Vagina (tissue), 2 donors: ENCODE measurements around the gene SPATA6. TPM values are rescaled to one million over a fixed set of nuclear protein-coding genes. Genes with fewer than 3 reads are reported as not detected.
A peak's percentile ranks its signal among the peaks of the same experiment; 100 is the strongest.

Source experiments
- DNase-seq, 2 donors: peaks; one replicate each; pipeline ENCODE4 v3.0.0-alpha.2; 2017; ENCODE audit errors: extremely low spot score in 2 of 2
- H3K27ac ChIP-seq: fragments of 200-600 bp; sonication (generic); one replicate; pipeline ENCODE4 v1.5.1; 2019
- H3K27me3 ChIP-seq: fragments of 200-600 bp; sonication (generic); one replicate; pipeline ENCODE4 v1.5.1; 2019
- H3K36me3 ChIP-seq, 2 donors: fragments of 200-600 bp; sonication (generic); one replicate each; pipeline ENCODE4 v1.5.1; 2017 to 2019
- H3K4me1 ChIP-seq: fragments of 200-600 bp; sonication (generic); one replicate; pipeline ENCODE4 v1.5.1; 2019
- H3K4me3 ChIP-seq, 2 donors: fragments of 200-600 bp; sonication (generic); 1 replicate in 1 of 2; 2 replicates in 1 of 2; pipeline ENCODE4 v1.5.1; 2016 to 2019
- H3K9me3 ChIP-seq: fragments of 200-600 bp; sonication (generic); one replicate; pipeline ENCODE4 v1.5.1; 2019
- CTCF ChIP-seq, 3 experiments: fragments of 450-650 bp in 2 of 3; fragments of 200-600 bp in 1 of 3; sonication (generic) in 1 of 3; IDR thresholded peaks; one replicate each; pipeline ENCODE4 v1.5.1; 2017 to 2019; ENCODE audit warnings: antibody characterized with exemption in 3 of 3, mild to moderate bottlenecking in 2 of 3, moderate library complexity in 2 of 3
- POLR2A ChIP-seq, 2 donors: fragments of 450-650 bp; IDR thresholded peaks; one replicate each; pipeline ENCODE4 v1.6.1; 2017; ENCODE audit warnings: antibody characterized with exemption in 2 of 2, mild to moderate bottlenecking in 2 of 2, moderate library complexity in 2 of 2
- POLR2AphosphoS5 ChIP-seq, 2 donors: sonication (generic); formaldehyde crosslinking; IDR thresholded peaks; one replicate each; pipeline ENCODE4 v1.9.0; 2017; ENCODE audit warnings: antibody characterized with exemption in 2 of 2, mild to moderate bottlenecking in 2 of 2, low read depth in 1 of 2; ENCODE audit not compliant: insufficient read depth in 1 of 2
- intact Hi-C: fragments of 100-400 bp; cut with DNase I; formaldehyde crosslinking; loops from one replicate; pipeline ENCODE4 v1.15.1; 2023
- total RNA-seq: library from RNA; depleted of rRNA; stranded (reverse); fragments of >200 nt; gene quantifications from one replicate; pipeline ENCODE4 v1.2.3, GENCODE V29; 2016

Gene SPATA6
- total RNA-seq, 1 donor from 2014 or later: 30.4 TPM

- no peaks in the 10 kb centered on the region for H3K27me3 ChIP-seq
- peaks cover 23% of the 10 kb centered on the region for H3K4me1 ChIP-seq
- H3K27ac ChIP-seq: no peak overlapping the region
- no peaks in the 10 kb centered on the region for H3K36me3 ChIP-seq
- no peak for TF ChIP-seq POLR2AphosphoS5 (IDR thresholded peaks at IDR 0.05; ENCODE audit: insufficient read depth in 1 of 2, low read depth in 1 of 2)
- no peak for TF ChIP-seq CTCF (IDR thresholded peaks at IDR 0.05)
- TF ChIP-seq POLR2A (IDR thresholded peaks at IDR 0.05): no peak
- H3K9me3 ChIP-seq: no peaks in the 10 kb centered on the region
- H3K4me3 ChIP-seq: no peak overlapping the region
- intact Hi-C loops: no loop called here
- DNase-seq: no peak
These were observed 27.3 kb upstream of the SPATA6 start for GRCh38 chr1:48499211-48499735.

- intact Hi-C loops: no loop called here
- DNase-seq: no peak
- no peak overlapping the region for H3K27ac ChIP-seq
These were observed 26.2 kb upstream of the SPATA6 start for GRCh38 chr1:48498096-48498791.

GRCh38 chr1:48495911-48496310, 23.9 kb upstream of the SPATA6 start:
- no peak for TF ChIP-seq POLR2A (IDR thresholded peaks at IDR 0.05)
- TF ChIP-seq POLR2AphosphoS5 (IDR thresholded peaks at IDR 0.05; ENCODE audit: insufficient read depth in 1 of 2, low read depth in 1 of 2): no peak
- no peak for TF ChIP-seq CTCF (IDR thresholded peaks at IDR 0.05)
- intact Hi-C loops: no loop called here
- H3K9me3 ChIP-seq: no peaks in the 10 kb centered on the region
- DNase-seq: no peak
- H3K36me3 ChIP-seq: no peaks in the 10 kb centered on the region
- H3K4me3 ChIP-seq: no peak overlapping the region
- no peaks in the 10 kb centered on the region for H3K27me3 ChIP-seq
- peaks cover 32% of the 10 kb centered on the region for H3K4me1 ChIP-seq
- H3K27ac ChIP-seq: no peak overlapping the region

More at GRCh38 chr1:48498096-48498791, 26.2 kb upstream of the SPATA6 start:
- H3K4me3 ChIP-seq: no peak overlapping the region
- peaks cover 32% of the 10 kb centered on the region for H3K4me1 ChIP-seq
- TF ChIP-seq POLR2AphosphoS5 (IDR thresholded peaks at IDR 0.05; ENCODE audit: insufficient read depth in 1 of 2, low read depth in 1 of 2) (no peak), POLR2A (IDR thresholded peaks at IDR 0.05) (no peak), CTCF (IDR thresholded peaks at IDR 0.05) (peak; percentile 84 to 88 (median 86))
- no peaks in the 10 kb centered on the region for H3K27me3 ChIP-seq
- no peaks in the 10 kb centered on the region for H3K9me3 ChIP-seq
- H3K36me3 ChIP-seq: no peaks in the 10 kb centered on the region

- H3K27me3 ChIP-seq: no peaks in the 10 kb centered on the region
- no peaks in the 10 kb centered on the region for H3K9me3 ChIP-seq
- no peaks in the 10 kb centered on the region for H3K36me3 ChIP-seq
- intact Hi-C loops: no loop called here
- no peak overlapping the region for H3K4me3 ChIP-seq
- no peak for DNase-seq
- peaks cover 32% of the 10 kb centered on the region for H3K4me1 ChIP-seq
- H3K27ac ChIP-seq: no peak overlapping the region
- no peak for TF ChIP-seq POLR2A (IDR thresholded peaks at IDR 0.05)
- TF ChIP-seq POLR2AphosphoS5 (IDR thresholded peaks at IDR 0.05; ENCODE audit: insufficient read depth in 1 of 2, low read depth in 1 of 2): no peak
- TF ChIP-seq CTCF (IDR thresholded peaks at IDR 0.05): no peak
These were observed 23.2 kb upstream of the SPATA6 start for GRCh38 chr1:48495166-48495565.
